Bone marrow (tissue), 2 donors: Measurements from ENCODE around the gene SEMA4D.

Experiments
- DNase-seq, 2 donors: peaks; one replicate each; lab custom pipeline; 2025; lab: John Stamatoyannopoulos, UW

The SEMA4D gene

GRCh38 chr9:89528131-89528530, 30.2 kb upstream of the SEMA4D start:
- DNase-seq = no peak

- peak; percentile 39 to 40 for DNase-seq
Measured at GRCh38 chr9:89527084-89527483, 29.2 kb upstream of the SEMA4D start.

GRCh38 chr9:89526667-89527066, 28.8 kb upstream of the SEMA4D start:
- DNase-seq = no peak

- peak in 1 of 2 donors; percentile 22 for DNase-seq
Measured at GRCh38 chr9:89525446-89526374, 27.8 kb upstream of the SEMA4D start.

GRCh38 chr9:89524963-89525362, 27.1 kb upstream of the SEMA4D start:
- no peak for DNase-seq

- DNase-seq = peak in 1 of 2 donors; percentile 83
Measured at GRCh38 chr9:89523948-89524347, 26.0 kb upstream of the SEMA4D start.

- DNase-seq = no peak
Measured at GRCh38 chr9:89522959-89523285, 25.0 kb upstream of the SEMA4D start.

- peak; percentile 47 to 96 for DNase-seq
Measured at GRCh38 chr9:89522261-89522958, 24.5 kb upstream of the SEMA4D start.

- no peak for DNase-seq
Measured at GRCh38 chr9:89519366-89519805, 21.5 kb upstream of the SEMA4D start.

- DNase-seq = no peak
Measured at GRCh38 chr9:89518466-89519365, 20.8 kb upstream of the SEMA4D start.

GRCh38 chr9:89515416-89515815, 17.5 kb upstream of the SEMA4D start:
- no peak for DNase-seq

- DNase-seq = no peak
Measured at GRCh38 chr9:89514956-89515355, 17.0 kb upstream of the SEMA4D start.

GRCh38 chr9:89514337-89514736, 16.4 kb upstream of the SEMA4D start:
- DNase-seq = no peak

- DNase-seq = no peak
Measured at GRCh38 chr9:89513837-89514236, 15.9 kb upstream of the SEMA4D start.

GRCh38 chr9:89512382-89512781, 14.5 kb upstream of the SEMA4D start:
- no peak for DNase-seq

GRCh38 chr9:89508951-89509615, 11.2 kb upstream of the SEMA4D start:
- peak in 1 of 2 donors; percentile 64 for DNase-seq

GRCh38 chr9:89505911-89506310, 8.0 kb upstream of the SEMA4D start:
- no peak for DNase-seq

GRCh38 chr9:89505048-89505447, 7.1 kb upstream of the SEMA4D start:
- no peak for DNase-seq

GRCh38 chr9:89502671-89503070, 4.8 kb upstream of the SEMA4D start:
- no peak for DNase-seq

- no peak for DNase-seq
Measured at GRCh38 chr9:89502038-89502601, 4.2 kb upstream of the SEMA4D start.

GRCh38 chr9:89501311-89501898, 3.5 kb upstream of the SEMA4D start:
- no peak for DNase-seq
